K562 (cell line): ENCODE data around the gene ZNF689. TPM values are rescaled to one million over a fixed set of nuclear protein-coding genes. Genes with fewer than 3 reads are reported as not detected.

Experiments
- BHLHE40 ChIP-seq: IDR thresholded peaks from 2 replicates; pipeline ENCODE4 v1.6.1; 2011; ENCODE audit warnings: low read length, improper control_type of control experiment
- BRD9 ChIP-seq: fragments of 450-650 bp; IDR thresholded peaks from 2 replicates; pipeline ENCODE4 v1.6.1; 2018; ENCODE audit warnings: low read depth; ENCODE audit not compliant: partially characterized antibody
- CBX3 ChIP-seq, 2 experiments: IDR thresholded peaks; 1 replicate in 1 of 2; 2 replicates in 1 of 2; pipeline ENCODE4 v1.6.1; 2012; ENCODE audit warnings: inconsistent platforms in 2 of 2, low read length in 2 of 2, borderline replicate concordance in 1 of 2, control low read depth in 1 of 2
- FOXK2 ChIP-seq, 2 experiments: fragments of 450-650 bp; IDR thresholded peaks in 1 of 2; conservative IDR thresholded peaks in 1 of 2; 2 replicates each; pipeline ENCODE4 v1.6.1; 2016; ENCODE audit warnings: low read depth in 2 of 2, mild to moderate bottlenecking in 1 of 2
- FOXP4 ChIP-seq: sonication (generic); formaldehyde crosslinking; IDR thresholded peaks from 2 replicates; pipeline ENCODE4 v1.8.0; 2022; ENCODE audit warnings: mild to moderate bottlenecking, missing genetic modification reagents, borderline replicate concordance
- GABPA ChIP-seq: fragments of 200-800 bp; sonication (Bioruptor generic); conservative IDR thresholded peaks from 2 replicates; pipeline ENCODE4 v1.6.1; 2016; ENCODE audit warnings: low read depth, missing genetic modification characterization, missing compliant biosample characterization
- HCFC1 ChIP-seq: IDR thresholded peaks from 2 replicates; pipeline ENCODE4 v1.6.1; 2012; ENCODE audit warnings: low read depth, low read length, improper control_type of control experiment
- KLF13 ChIP-seq: fragments of 450-650 bp; IDR thresholded peaks from 2 replicates; pipeline ENCODE4 v1.6.1; 2016; ENCODE audit warnings: missing genetic modification characterization, low read depth, mild to moderate bottlenecking, missing compliant biosample characterization, moderate library complexity, borderline replicate concordance
- MBD2 ChIP-seq: sonication (generic); IDR thresholded peaks from 2 replicates; pipeline ENCODE4 v1.6.1; 2016; ENCODE audit warnings: low read depth, borderline replicate concordance
- MECOM ChIP-seq: fragments of 250-450 bp; sonication (Bioruptor Pico); IDR thresholded peaks from 2 replicates; pipeline ENCODE4 v1.8.0; 2022; ENCODE audit warnings: inconsistent platforms
- PHF8 ChIP-seq: fragments of 200-600 bp; sonication (generic); IDR thresholded peaks from 2 replicates; pipeline ENCODE4 v1.6.1; 2012; ENCODE audit warnings: mixed run types, mild to moderate bottlenecking, inconsistent platforms, low read length, moderate library complexity, borderline replicate concordance
- POLR2G ChIP-seq: fragments of 200-400 bp; formaldehyde crosslinking; IDR thresholded peaks from 2 replicates; pipeline ENCODE4 v1.6.1; 2017; ENCODE audit warnings: low read depth, mild to moderate bottlenecking, antibody characterized with exemption, low read length, moderate library complexity
- PRDM10 ChIP-seq: fragments of 450-650 bp; IDR thresholded peaks from 2 replicates; pipeline ENCODE4 v1.6.1; 2018; ENCODE audit not compliant: partially characterized antibody
- RB1 ChIP-seq: fragments of 450-650 bp; IDR thresholded peaks from 2 replicates; pipeline ENCODE4 v1.6.1; 2017; ENCODE audit warnings: low read depth, mild to moderate bottlenecking
- RFX5 ChIP-seq: IDR thresholded peaks from 2 replicates; pipeline ENCODE4 v1.6.1; 2011; ENCODE audit warnings: low read depth, mild to moderate bottlenecking, improper control_type of control experiment, low read length
- SMAD3 ChIP-seq: fragments of 450-650 bp; formaldehyde crosslinking; conservative IDR thresholded peaks from 2 replicates; pipeline ENCODE4 v1.4.0; 2020; ENCODE audit warnings: mild to moderate bottlenecking
- SRSF1 ChIP-seq: fragments of 200-400 bp; formaldehyde crosslinking; IDR thresholded peaks from 2 replicates; pipeline ENCODE4 v1.6.1; 2017; ENCODE audit warnings: mild to moderate bottlenecking, low read depth, low read length, moderate library complexity
- ZFPM2 ChIP-seq: fragments of 250-450 bp; sonication (Bioruptor Pico); IDR thresholded peaks from 2 replicates; pipeline ENCODE4 v1.5.1; 2022; ENCODE audit warnings: mild to moderate bottlenecking
- ZNF589 ChIP-seq: fragments of 200-800 bp; sonication (Bioruptor generic); IDR thresholded peaks from 2 replicates; pipeline ENCODE4 v1.6.1; 2016; ENCODE audit warnings: low read depth, missing genetic modification characterization, missing compliant biosample characterization
- polyA plus RNA-seq, 8 experiments: library from polyadenylated mRNA; depleted of rRNA in 4 of 8; stranded (reverse) in 5 of 8; unstranded in 3 of 8; fragments of >200 nt; fragmentation: Nextera tagmentation in 2 of 8; fragmentation: Illumina TruSeq in 1 of 8; extraction: Ambion mirVana in 2 of 8; extraction: Trizol in 1 of 8; gene quantifications; 2 replicates each; pipeline versions ENCODE4 v1.2.1 to v1.2.3, GENCODE V29; 2011 to 2014; ENCODE audit warnings: inconsistent platforms in 1 of 8, missing spikeins in 1 of 8
- total RNA-seq, 7 experiments: library from RNA; depleted of rRNA in 6 of 7; stranded (reverse); fragments of >200 nt in 6 of 7; fragmentation: Illumina TruSeq in 2 of 7; extraction: Trizol in 2 of 7; gene quantifications; 2 replicates each; pipeline versions ENCODE4 v1.2.1 to v1.2.3, GENCODE V29; 2011 to 2021; ENCODE audit warnings: low replicate concordance in 1 of 7

Gene ZNF689
- total and polyA plus RNA-seq, 9 of the 15 experiments (the other 6 are each of a cell fraction or from before 2014, with no cell fraction given): 5.4 to 15.4 (median 10.8) TPM

GRCh38 chr16:30609926-30610839, at the start of gene ZNF689 (continued):
- TF ChIP-seq RB1 (peak; percentile 53), FOXP4 (peak; percentile 35; the same call in 1 of the 2 replicates), CBX3 (IDR thresholded peaks at IDR 0.05; ENCODE audit: borderline replicate concordance in 1 of 2, low read length in 2 of 2) (no peak), KLF13 (tag) (0 out of 2 replicates have a peak, but pooled peaks have one; percentile 33), POLR2G (peak; percentile 88), MBD2 (peak; percentile 100), ZFPM2 (CRISPR knock-in tag) (no peak), GABPA (tag) (peak; percentile 71), BRD9 (peak; percentile 23), RFX5 (no peak), SRSF1 (0 out of 2 replicates have a peak, but pooled peaks have one; percentile 17), PRDM10 (peak; percentile 8), FOXK2 (conservative IDR thresholded peaks at IDR 0.05 in 1 of 2, IDR thresholded peaks at IDR 0.05 in 1 of 2; ENCODE audit: low read depth in 2 of 2) (peak; percentile 27 to 60; a peak in 2 of 4 replicates), BHLHE40 (peak; percentile 17; the same call in 1 of the 2 replicates), PHF8 (peak; percentile 88), SMAD3 (0 out of 2 replicates have a peak, but pooled peaks have one; percentile 40), ZNF589 (0 out of 2 replicates have a peak, but pooled peaks have one; percentile 60), MECOM (CRISPR knock-in tag) (no peak), HCFC1 (peak; percentile 97)
